Upper lobe of left lung (tissue), 6 donors: ENCODE data around the gene MPG. TPM values are rescaled to one million over a fixed set of nuclear protein-coding genes. Genes with fewer than 3 reads are reported as not detected.

Experiments used
- ATAC-seq, 2 donors: fragments of 200-7000 bp; cut with Tn5 transposase; one replicate each; pipeline ENCODE4 v1.9.1; 2022; ENCODE audit warnings: mild to moderate bottlenecking in 2 of 2, moderate library complexity in 2 of 2; ENCODE audit not compliant: low FRiP score in 2 of 2
- DNase-seq, 2 donors: peaks; one replicate each; pipeline ENCODE4 v3.0.0-alpha.2; 2019 to 2020
- H3K27ac ChIP-seq, 4 donors: fragments of 200-600 bp; sonication (generic); one replicate each; pipeline ENCODE4 v1.5.1; 2016 to 2019
- H3K27me3 ChIP-seq, 4 donors: fragments of 200-600 bp; sonication (generic); one replicate each; pipeline ENCODE4 v1.5.1; 2017 to 2019
- H3K36me3 ChIP-seq, 4 donors: fragments of 200-600 bp; sonication (generic); one replicate each; pipeline ENCODE4 v1.5.1; 2016 to 2019
- H3K4me1 ChIP-seq, 4 donors: fragments of 200-600 bp; sonication (generic); one replicate each; pipeline ENCODE4 v1.5.1; 2018 to 2019
- H3K4me3 ChIP-seq, 4 donors: fragments of 200-600 bp; sonication (generic); one replicate each; pipeline ENCODE4 v1.5.1; 2017 to 2019; ENCODE audit warnings: mild to moderate bottlenecking in 2 of 4, moderate library complexity in 1 of 4
- H3K9me3 ChIP-seq, 4 donors: fragments of 200-600 bp; sonication (generic); one replicate each; pipeline ENCODE4 v1.5.1; 2018 to 2019
- EP300 ChIP-seq, 4 donors: sonication (generic); formaldehyde crosslinking; IDR thresholded peaks; one replicate each; pipeline ENCODE4 v1.5.1; 2017; ENCODE audit warnings: antibody characterized with exemption in 4 of 4, control low read depth in 2 of 4
- POLR2A ChIP-seq, 4 donors: fragments of 450-650 bp; IDR thresholded peaks; one replicate each; pipeline ENCODE4 v1.5.1; 2016 to 2017; ENCODE audit warnings: antibody characterized with exemption in 4 of 4, mild to moderate bottlenecking in 2 of 4
- POLR2AphosphoS5 ChIP-seq, 2 donors: sonication (generic); formaldehyde crosslinking; IDR thresholded peaks; one replicate each; pipeline ENCODE4 v1.5.1; 2017; ENCODE audit warnings: antibody characterized with exemption in 2 of 2
- WGBS, 2 donors: methylation state at CpG; one replicate each; pipeline ENCODE4 v1.1.5; 2017 to 2018; 5-methylcytosine and 5-hydroxymethylcytosine counted together
- total RNA-seq, 6 donors: library from RNA; depleted of rRNA in 4 of 6; stranded (reverse); fragments of >200 nt in 4 of 6; gene quantifications; one replicate each; pipeline versions ENCODE4 v1.1.0 to v1.2.1, GENCODE V29; 2016 to 2021
- TF ChIP-seq, protein P1 (sequence below), 6 experiments: fragments of 450-650 bp in 4 of 6; fragments of 200-600 bp in 2 of 6; sonication (generic) in 2 of 6; IDR thresholded peaks; one replicate each; pipeline ENCODE4 v1.5.1; 2016 to 2019; ENCODE audit warnings: antibody characterized with exemption in 6 of 6
- donor health status: DM: no; HTN: no; CAD: no; lungs with moderate emphysema.
- donor health status: DM: no; HTN: yes; CAD: no; lungs with severe emphysema.

MPG gene
- total RNA-seq, 6 donors from 2014 or later = 52.6 to 99.0 (median 71.7) TPM

GRCh38 chr16:62968-63391 lies 15.0 kb upstream of the MPG start:
- Histone ChIP-seq H3K4me3 (no peak overlapping the region), H3K27ac (no peak overlapping the region), H3K27me3 (no peaks in the 10 kb centered on the region), H3K9me3 (no peaks in the 10 kb centered on the region), H3K36me3 (peaks cover 14 to 73% (median 62%) of the 10 kb centered on the region in 4 donors), H3K4me1 (peaks cover 8 to 27% (median 13%) of the 10 kb centered on the region in 4 donors)
- WGBS, 2 donors = 93 to 95% methylated on average over 20 to 21 of the region's 21 CpGs
- ATAC-seq (no peak), DNase-seq (peak in 1 of 2 donors; percentile 83)
- no peak for TF ChIP-seq EP300 (IDR thresholded peaks at IDR 0.05)
- TF ChIP-seq, protein P1, sequence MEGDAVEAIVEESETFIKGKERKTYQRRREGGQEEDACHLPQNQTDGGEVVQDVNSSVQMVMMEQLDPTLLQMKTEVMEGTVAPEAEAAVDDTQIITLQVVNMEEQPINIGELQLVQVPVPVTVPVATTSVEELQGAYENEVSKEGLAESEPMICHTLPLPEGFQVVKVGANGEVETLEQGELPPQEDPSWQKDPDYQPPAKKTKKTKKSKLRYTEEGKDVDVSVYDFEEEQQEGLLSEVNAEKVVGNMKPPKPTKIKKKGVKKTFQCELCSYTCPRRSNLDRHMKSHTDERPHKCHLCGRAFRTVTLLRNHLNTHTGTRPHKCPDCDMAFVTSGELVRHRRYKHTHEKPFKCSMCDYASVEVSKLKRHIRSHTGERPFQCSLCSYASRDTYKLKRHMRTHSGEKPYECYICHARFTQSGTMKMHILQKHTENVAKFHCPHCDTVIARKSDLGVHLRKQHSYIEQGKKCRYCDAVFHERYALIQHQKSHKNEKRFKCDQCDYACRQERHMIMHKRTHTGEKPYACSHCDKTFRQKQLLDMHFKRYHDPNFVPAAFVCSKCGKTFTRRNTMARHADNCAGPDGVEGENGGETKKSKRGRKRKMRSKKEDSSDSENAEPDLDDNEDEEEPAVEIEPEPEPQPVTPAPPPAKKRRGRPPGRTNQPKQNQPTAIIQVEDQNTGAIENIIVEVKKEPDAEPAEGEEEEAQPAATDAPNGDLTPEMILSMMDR (IDR thresholded peaks at IDR 0.05) = no peak
- no peak for TF ChIP-seq POLR2A (IDR thresholded peaks at IDR 0.05)
- TF ChIP-seq POLR2AphosphoS5 (IDR thresholded peaks at IDR 0.05) = no peak

DNA sequence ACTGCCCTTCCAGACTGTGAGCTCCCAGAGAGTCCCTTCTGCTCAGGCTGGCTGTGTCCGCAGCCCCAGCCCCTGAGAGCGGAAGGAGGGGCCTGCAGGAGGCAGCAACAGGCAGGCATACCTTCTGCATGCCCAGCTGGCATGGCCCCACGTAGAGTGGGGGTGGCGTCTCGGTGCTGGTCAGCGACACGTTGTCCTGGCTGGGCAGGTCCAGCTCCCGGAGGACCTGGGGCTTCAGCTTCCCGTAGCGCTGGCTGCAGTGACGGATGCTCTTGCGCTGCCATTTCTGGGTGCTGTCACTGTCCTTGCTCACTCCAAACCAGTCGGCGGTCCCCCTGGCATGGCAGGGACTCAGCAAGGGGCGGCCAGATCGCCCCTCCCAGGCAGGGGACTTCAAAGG lies 14.6 kb upstream of the MPG start:
- TF ChIP-seq POLR2A (IDR thresholded peaks at IDR 0.05) (no peak), EP300 (IDR thresholded peaks at IDR 0.05) (no peak)
- TF ChIP-seq, protein P1 (IDR thresholded peaks at IDR 0.05) = no peak
- ATAC-seq = no peak
- Histone ChIP-seq H3K36me3 (peaks cover 9 to 68% (median 58%) of the 10 kb centered on the region in 4 donors), H3K9me3 (no peaks in the 10 kb centered on the region), H3K4me3 (no peak overlapping the region), H3K27me3 (no peaks in the 10 kb centered on the region), H3K4me1 (peaks cover 8 to 32% (median 14%) of the 10 kb centered on the region in 4 donors), H3K27ac (no peak overlapping the region)
- no peak for DNase-seq
- 96% methylated on average over 13 of the region's 16 CpGs; no CpG with 5 or more reads in 1 of the 2 donors for WGBS, 2 donors

DNA sequence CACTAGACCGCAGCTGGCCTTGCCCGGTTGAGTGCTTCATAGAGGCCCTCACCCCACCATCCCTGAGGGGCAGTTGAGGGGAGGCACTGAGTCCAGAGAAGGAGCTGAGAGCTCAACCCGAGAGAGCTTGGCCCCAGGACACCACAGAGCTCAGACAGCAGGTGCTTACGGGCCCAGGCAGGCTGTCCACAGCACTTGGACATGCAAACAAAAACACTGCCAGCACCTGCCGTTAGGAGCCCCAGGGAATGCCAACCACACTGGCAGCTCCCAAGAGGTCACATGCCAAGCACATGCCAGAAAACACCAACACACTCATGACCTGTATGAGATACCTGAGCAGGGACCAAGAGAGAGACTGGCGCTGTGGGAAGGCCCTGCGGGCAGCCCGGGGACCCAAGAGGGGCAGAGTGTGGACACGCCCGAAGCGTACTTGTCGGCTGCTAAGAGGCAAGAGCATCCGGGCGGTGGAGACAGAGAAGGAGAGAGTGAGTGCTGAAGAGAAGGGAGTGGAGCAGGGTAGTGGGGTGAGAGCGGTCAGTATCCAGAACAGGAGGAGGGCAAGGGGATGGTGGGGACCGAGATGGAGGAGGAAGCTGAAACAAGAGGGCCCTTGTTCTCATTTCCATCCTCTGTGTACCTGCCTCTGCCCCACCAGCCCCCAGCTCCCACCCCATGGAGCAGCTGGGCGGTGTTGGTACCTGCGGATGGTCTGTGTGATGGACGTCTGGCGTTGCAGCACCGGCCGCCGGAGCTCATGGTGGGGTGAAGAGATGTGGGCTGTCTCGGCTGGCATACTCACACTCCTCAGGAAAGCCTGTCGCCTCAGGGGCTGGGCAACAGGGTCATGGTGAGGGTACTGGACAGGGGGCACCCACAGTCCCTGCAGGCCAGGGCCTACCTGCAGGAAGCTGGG lies 13.8 kb upstream of the MPG start:
- TF ChIP-seq POLR2AphosphoS5 (IDR thresholded peaks at IDR 0.05) = no peak
- TF ChIP-seq, protein P1 (IDR thresholded peaks at IDR 0.05) = no peak
- no peak for TF ChIP-seq EP300 (IDR thresholded peaks at IDR 0.05)
- TF ChIP-seq POLR2A (IDR thresholded peaks at IDR 0.05) = no peak
- Histone ChIP-seq H3K27ac (no peak overlapping the region), H3K4me3 (no peak overlapping the region), H3K9me3 (no peaks in the 10 kb centered on the region), H3K27me3 (no peaks in the 10 kb centered on the region), H3K4me1 (peaks cover 8 to 32% (median 16%) of the 10 kb centered on the region in 4 donors), H3K36me3 (peaks cover 6 to 60% (median 50%) of the 10 kb centered on the region in 4 donors)
- ATAC-seq = no peak
- DNase-seq = peak in 1 of 2 donors; percentile 76
- WGBS, 2 donors = 92 to 96% methylated on average over 21 to 25 of the region's 25 CpGs

- Histone ChIP-seq H3K27ac (no peak overlapping the region), H3K36me3 (peaks cover 6 to 54% (median 44%) of the 10 kb centered on the region in 4 donors), H3K9me3 (no peaks in the 10 kb centered on the region), H3K4me3 (no peak overlapping the region), H3K27me3 (no peaks in the 10 kb centered on the region), H3K4me1 (peaks cover 8 to 35% (median 18%) of the 10 kb centered on the region in 4 donors)
- DNase-seq (no peak), ATAC-seq (no peak)
- no peak for TF ChIP-seq POLR2A (IDR thresholded peaks at IDR 0.05)
- TF ChIP-seq, protein P1 (IDR thresholded peaks at IDR 0.05) = no peak
- no peak for TF ChIP-seq POLR2AphosphoS5 (IDR thresholded peaks at IDR 0.05)
- TF ChIP-seq EP300 (IDR thresholded peaks at IDR 0.05) = no peak
- 69 to 90% methylated on average over 4 to 9 of the region's 9 CpGs for whole genome bisulfite sequencing, 2 donors
These were observed 13.1 kb upstream of the MPG start for GRCh38 chr16:64914-65255.
